Measurements from ENCODE around the gene SULF2. TPM values are rescaled to one million over a fixed set of nuclear protein-coding genes. Genes with fewer than 3 reads are reported as not detected.

SULF2 gene
- total and polyA plus RNA-seq, 4 donors = 8.1 to 25.4 (median 12.0) TPM

DNA sequence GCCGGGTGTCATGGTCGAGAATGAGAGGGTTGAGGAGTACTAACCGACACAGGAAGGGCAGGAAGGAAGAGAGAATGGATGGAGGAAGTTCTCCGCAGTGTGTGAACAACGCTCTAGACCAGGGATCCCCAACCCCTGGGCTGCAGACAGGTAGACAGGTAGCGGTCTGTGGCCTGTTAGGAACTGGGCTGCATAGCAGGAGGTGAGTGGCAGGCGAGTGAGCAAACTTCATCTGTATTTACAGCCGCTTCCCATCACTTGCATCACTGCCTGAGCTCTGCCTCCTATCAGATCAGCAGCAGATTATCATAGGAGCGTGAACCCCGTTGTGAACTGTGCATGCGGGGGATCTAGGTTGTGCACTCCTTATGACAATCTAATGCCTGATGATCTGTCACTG, 62.0 kb downstream of the SULF2 start (continued):
- TF ChIP-seq YY1 (IDR thresholded peaks at IDR 0.05) (no peak), HNF4A (conservative IDR thresholded peaks at IDR 0.05) (no peak), HNF4G (IDR thresholded peaks at IDR 0.05) (no peak), FOXA2 (IDR thresholded peaks at IDR 0.05) (no peak), RXRA (IDR thresholded peaks at IDR 0.05) (no peak)

- Histone ChIP-seq H3K9me3 (ENCODE audit: control insufficient read depth in 4 of 4, low read length in 3 of 4) (no peaks in the 10 kb centered on the region), H3K36me3 (ENCODE audit: control insufficient read depth in 4 of 4, insufficient read depth in 3 of 4, low read depth in 1 of 4, low read length in 3 of 4) (no peaks in the 10 kb centered on the region), H3K4me1 (ENCODE audit: control insufficient read depth in 4 of 4, insufficient read depth in 4 of 4, low read length in 3 of 4) (peaks cover 2 to 16% (median 12%) of the 10 kb centered on the region in 4 donors), H3K4me3 (ENCODE audit: low read depth in 1 of 3, low read length in 3 of 3) (no peak overlapping the region), H3K9ac (ENCODE audit: low read depth in 1 of 2, low read length in 2 of 2) (no peak overlapping the region), H3K27ac (ENCODE audit: low read depth in 1 of 2, low read length in 2 of 2) (no peak overlapping the region), H3K27me3 (ENCODE audit: control insufficient read depth in 4 of 4, insufficient read depth in 4 of 4, low read length in 3 of 4) (no peaks in the 10 kb centered on the region)
- WGBS = 43% methylated on average over 7 of the region's 7 CpGs
- DNase-seq (ENCODE audit: low spot score) = no peak
- TF ChIP-seq EGR1 (IDR thresholded peaks at IDR 0.05; ENCODE audit: low read depth in 2 of 2) = no peak
- no peak for TF ChIP-seq TAF1 (conservative IDR thresholded peaks at IDR 0.05)
- no peak for TF ChIP-seq SP1 (IDR thresholded peaks at IDR 0.05)
- TF ChIP-seq, protein P1, sequence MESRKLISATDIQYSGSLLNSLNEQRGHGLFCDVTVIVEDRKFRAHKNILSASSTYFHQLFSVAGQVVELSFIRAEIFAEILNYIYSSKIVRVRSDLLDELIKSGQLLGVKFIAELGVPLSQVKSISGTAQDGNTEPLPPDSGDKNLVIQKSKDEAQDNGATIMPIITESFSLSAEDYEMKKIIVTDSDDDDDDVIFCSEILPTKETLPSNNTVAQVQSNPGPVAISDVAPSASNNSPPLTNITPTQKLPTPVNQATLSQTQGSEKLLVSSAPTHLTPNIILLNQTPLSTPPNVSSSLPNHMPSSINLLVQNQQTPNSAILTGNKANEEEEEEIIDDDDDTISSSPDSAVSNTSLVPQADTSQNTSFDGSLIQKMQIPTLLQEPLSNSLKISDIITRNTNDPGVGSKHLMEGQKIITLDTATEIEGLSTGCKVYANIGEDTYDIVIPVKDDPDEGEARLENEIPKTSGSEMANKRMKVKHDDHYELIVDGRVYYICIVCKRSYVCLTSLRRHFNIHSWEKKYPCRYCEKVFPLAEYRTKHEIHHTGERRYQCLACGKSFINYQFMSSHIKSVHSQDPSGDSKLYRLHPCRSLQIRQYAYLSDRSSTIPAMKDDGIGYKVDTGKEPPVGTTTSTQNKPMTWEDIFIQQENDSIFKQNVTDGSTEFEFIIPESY (IDR thresholded peaks at IDR 0.05) = no peak
- no peak for TF ChIP-seq MAX (IDR thresholded peaks at IDR 0.05)
- no peak for TF ChIP-seq HNF4G (IDR thresholded peaks at IDR 0.05)
- no peak for TF ChIP-seq RXRA (IDR thresholded peaks at IDR 0.05)
- TF ChIP-seq HNF4A (conservative IDR thresholded peaks at IDR 0.05) = no peak
- no peak for TF ChIP-seq FOXA1 (IDR thresholded peaks at IDR 0.05)
- TF ChIP-seq JUND (IDR thresholded peaks at IDR 0.05) = no peak
- TF ChIP-seq ATF3 (IDR thresholded peaks at IDR 0.05) = no peak
Observed at GRCh38 chr20:47720636-47721427, 64.4 kb downstream of the SULF2 start.

- DNase-seq (ENCODE audit: low spot score) = no peak
- no peak overlapping the region for H3K9ac ChIP-seq (ENCODE audit: low read depth in 1 of 2, low read length in 2 of 2)
- peaks cover 2 to 10% (median 9%) of the 10 kb centered on the region in 4 donors for H3K4me1 ChIP-seq (ENCODE audit: control insufficient read depth in 4 of 4, insufficient read depth in 4 of 4, low read length in 3 of 4)
- TF ChIP-seq, protein P1 (IDR thresholded peaks at IDR 0.05) = no peak
- TF ChIP-seq NR2F2 (IDR thresholded peaks at IDR 0.05) (no peak), ATF3 (IDR thresholded peaks at IDR 0.05) (no peak), EGR1 (IDR thresholded peaks at IDR 0.05; ENCODE audit: low read depth in 2 of 2) (no peak), JUND (IDR thresholded peaks at IDR 0.05) (no peak), TAF1 (conservative IDR thresholded peaks at IDR 0.05) (no peak), SP1 (IDR thresholded peaks at IDR 0.05) (no peak), REST (IDR thresholded peaks at IDR 0.05) (no peak), YY1 (IDR thresholded peaks at IDR 0.05) (no peak), HNF4A (conservative IDR thresholded peaks at IDR 0.05) (no peak)
- H3K9me3 ChIP-seq (ENCODE audit: control insufficient read depth in 4 of 4, low read length in 3 of 4) = no peaks in the 10 kb centered on the region
- H3K4me3 ChIP-seq (ENCODE audit: low read depth in 1 of 3, low read length in 3 of 3) = no peak overlapping the region
- no peaks in the 10 kb centered on the region for H3K27me3 ChIP-seq (ENCODE audit: control insufficient read depth in 4 of 4, insufficient read depth in 4 of 4, low read length in 3 of 4)
- H3K36me3 ChIP-seq (ENCODE audit: control insufficient read depth in 4 of 4, insufficient read depth in 3 of 4, low read depth in 1 of 4, low read length in 3 of 4) = no peaks in the 10 kb centered on the region
- 87% methylated on average over 2 of the region's 2 CpGs for WGBS
- H3K27ac ChIP-seq (ENCODE audit: low read depth in 1 of 2, low read length in 2 of 2) = no peak overlapping the region
Observed at GRCh38 chr20:47719625-47720024, 65.7 kb downstream of the SULF2 start.
